H1 (cell line): ENCODE data around the gene SAAL1. TPM values are rescaled to one million over a fixed set of nuclear protein-coding genes. Genes with fewer than 3 reads are reported as not detected.

Experiments
- CTCF ChIA-PET: fragments of 300-600 bp; sonication (Branson Sonifier 250); formaldehyde crosslinking; loops from one replicate; lab custom pipeline; 2021; ENCODE audit not compliant: partially characterized antibody; lab: Charles Lee
- POLR2A ChIA-PET: fragments of 300-600 bp; sonication (Branson Sonifier 250); formaldehyde crosslinking; loops from one replicate; lab custom pipeline; 2021; ENCODE audit warnings: inconsistent platforms; ENCODE audit not compliant: partially characterized antibody; lab: Charles Lee
- DNase-seq, 2 experiments: peaks; one replicate each; pipeline versions ENCODE4 v3.0.0 to v3.0.0-alpha.2; 2010 to 2022; ENCODE audit warnings: low spot score in 2 of 2, low read depth in 1 of 2, mixed read lengths in 1 of 2
- FAIRE-seq: peaks from 2 replicates; lab custom pipeline; 2011; peaks lifted over from hg19 to GRCh38; lab: Jason Lieb, UNC
- H2AFZ ChIP-seq: 2 replicates; pipeline ENCODE4 v1.8.1; 2012; ENCODE audit warnings: low read length, inconsistent platforms
- H2AK5ac ChIP-seq: 2 replicates; pipeline ENCODE4 v1.6.1; 2013; ENCODE audit warnings: low read depth, low read length
- H2BK120ac ChIP-seq: replicated peaks from 2 replicates; pipeline ENCODE3; 2013; ENCODE audit warnings: low read depth, low read length, inconsistent platforms
- H2BK12ac ChIP-seq: 2 replicates; pipeline ENCODE4 v1.6.1; 2013; ENCODE audit warnings: low read depth, low read length
- H2BK15ac ChIP-seq: 2 replicates; pipeline ENCODE4 v1.6.1; 2013; ENCODE audit warnings: low read length
- H2BK20ac ChIP-seq: 2 replicates; pipeline ENCODE4 v1.6.1; 2013; ENCODE audit warnings: low read length
- H2BK5ac ChIP-seq: 2 replicates; pipeline ENCODE4 v1.6.1; 2013; ENCODE audit warnings: low read depth, low read length
- H3K14ac ChIP-seq: 2 replicates; pipeline ENCODE4 v1.6.1; 2013; ENCODE audit warnings: inconsistent platforms; ENCODE audit not compliant: insufficient read length
- H3K18ac ChIP-seq: 2 replicates; pipeline ENCODE4 v1.6.1; 2013; ENCODE audit warnings: low read length; ENCODE audit errors: extremely low read depth
- H3K23ac ChIP-seq: 2 replicates; pipeline ENCODE4 v1.6.1; 2013; ENCODE audit warnings: inconsistent platforms; ENCODE audit not compliant: insufficient read length
- H3K23me2 ChIP-seq: 2 replicates; pipeline ENCODE4 v1.6.1; 2013; ENCODE audit warnings: low read depth, low read length
- H3K27ac ChIP-seq: 2 replicates; pipeline ENCODE4 v1.6.1; 2011; ENCODE audit warnings: low read depth, low read length, inconsistent platforms
- H3K27me3 ChIP-seq, 4 experiments: replicated peaks in 1 of 4; 1 replicate in 1 of 4; 2 replicates in 3 of 4; pipeline versions ENCODE4 v1.6.1 to v1.8.1; 2011 to 2013; ENCODE audit warnings: low read length in 3 of 4, mild to moderate bottlenecking in 3 of 4, inconsistent platforms in 2 of 4, mixed read lengths in 2 of 4, moderate library complexity in 1 of 4; ENCODE audit not compliant: control insufficient read depth in 3 of 4, insufficient read depth in 3 of 4; ENCODE audit errors: extremely low read depth in 1 of 4
- H3K36me3 ChIP-seq, 4 experiments: 2 replicates each; pipeline versions ENCODE4 v1.6.1 to v1.8.1; 2011 to 2013; ENCODE audit warnings: mild to moderate bottlenecking in 4 of 4, low read length in 3 of 4, moderate library complexity in 2 of 4, control low read depth in 1 of 4, inconsistent platforms in 1 of 4; ENCODE audit not compliant: insufficient read depth in 4 of 4, control insufficient read depth in 2 of 4
- H3K4ac ChIP-seq: replicated peaks from 2 replicates; pipeline ENCODE3; 2013; ENCODE audit warnings: low read length, low read depth, mixed read lengths, inconsistent platforms; ENCODE audit not compliant: insufficient read length
- H3K4me1 ChIP-seq, 4 experiments: replicated peaks in 1 of 4; 1 replicate in 1 of 4; 2 replicates in 3 of 4; pipeline versions ENCODE4 v1.6.1 to v1.8.1; 2011 to 2013; ENCODE audit warnings: low read length in 3 of 4, inconsistent platforms in 2 of 4, mixed read lengths in 1 of 4; ENCODE audit not compliant: insufficient read depth in 4 of 4, control insufficient read depth in 3 of 4
- H3K4me2 ChIP-seq, 2 experiments: 2 replicates each; pipeline versions ENCODE4 v1.6.1 to v1.8.1; 2011 to 2013; ENCODE audit warnings: low read depth in 2 of 2, low read length in 2 of 2, control low read depth in 1 of 2, inconsistent platforms in 1 of 2, mild to moderate bottlenecking in 1 of 2; ENCODE audit not compliant: insufficient read depth in 1 of 2
- H3K4me3 ChIP-seq, 4 experiments: fragments of 200-600, 300-600 bp in 1 of 4; sonication (generic), shearing (Covaris generic), sonication (Bioruptor Twin) in 1 of 4; 2 replicates each; pipeline versions ENCODE4 v1.5.1 to v1.8.1; 2011 to 2016; ENCODE audit warnings: low read length in 4 of 4, low read depth in 3 of 4, control low read depth in 2 of 4, inconsistent platforms in 2 of 4, mild to moderate bottlenecking in 2 of 4, mixed read lengths in 1 of 4, moderate library complexity in 1 of 4; ENCODE audit not compliant: insufficient read depth in 2 of 4; ENCODE audit errors: extremely low read depth in 1 of 4
- H3K56ac ChIP-seq: replicated peaks from 2 replicates; pipeline ENCODE3; 2013; ENCODE audit warnings: low read depth, mild to moderate bottlenecking, mixed read lengths, low read length, inconsistent platforms; ENCODE audit not compliant: insufficient read length
- H3K79me1 ChIP-seq: 2 replicates; pipeline ENCODE4 v1.6.1; 2013; ENCODE audit warnings: low read depth, low read length, control low read depth
- H3K79me2 ChIP-seq, 2 experiments: 2 replicates each; pipeline versions ENCODE4 v1.6.1 to v1.8.1; 2012 to 2013; ENCODE audit warnings: low read length in 2 of 2, mild to moderate bottlenecking in 2 of 2, inconsistent platforms in 1 of 2; ENCODE audit not compliant: insufficient read depth in 2 of 2, control insufficient read depth in 1 of 2
- H3K9ac ChIP-seq, 4 experiments: replicated peaks in 1 of 4; 1 replicate in 1 of 4; 2 replicates in 3 of 4; pipeline versions ENCODE4 v1.6.1 to v1.8.1; 2011 to 2013; ENCODE audit warnings: low read depth in 3 of 4, low read length in 3 of 4, control low read depth in 2 of 4, mild to moderate bottlenecking in 2 of 4, moderate library complexity in 2 of 4, inconsistent platforms in 1 of 4; ENCODE audit errors: extremely low read depth in 1 of 4
- H3K9me3 ChIP-seq, 2 experiments: 2 replicates each; pipeline versions ENCODE4 v1.6.1 to v1.8.1; 2012 to 2013; ENCODE audit warnings: mild to moderate bottlenecking in 2 of 2, moderate library complexity in 2 of 2, control low read depth in 1 of 2, inconsistent platforms in 1 of 2, low read depth in 1 of 2, low read length in 1 of 2, mixed read lengths in 1 of 2; ENCODE audit not compliant: insufficient read depth in 2 of 2
- H4K20me1 ChIP-seq, 2 experiments: replicated peaks in 1 of 2; 2 replicates each; pipeline versions ENCODE3 to v1.8.1; 2011 to 2013; ENCODE audit warnings: inconsistent platforms in 2 of 2, low read length in 2 of 2, mild to moderate bottlenecking in 1 of 2; ENCODE audit not compliant: insufficient read depth in 2 of 2, control insufficient read depth in 1 of 2
- H4K5ac ChIP-seq: 2 replicates; pipeline ENCODE4 v1.6.1; 2013; ENCODE audit warnings: low read length, low read depth, mixed read lengths, inconsistent platforms; ENCODE audit not compliant: insufficient read length
- H4K8ac ChIP-seq: 2 replicates; pipeline ENCODE4 v1.8.0; 2013; ENCODE audit warnings: mild to moderate bottlenecking, moderate library complexity, low read length, inconsistent platforms; ENCODE audit not compliant: insufficient read depth; ENCODE audit errors: extremely low read depth
- H4K91ac ChIP-seq: replicated peaks from 2 replicates; pipeline ENCODE3; 2013; ENCODE audit warnings: low read length, mixed read lengths, inconsistent platforms; ENCODE audit not compliant: insufficient read length
- HDAC6 ChIP-seq: IDR thresholded peaks from one replicate; pipeline ENCODE4 v1.7.1; 2012; ENCODE audit warnings: low read depth, mild to moderate bottlenecking, inconsistent platforms, low read length, moderate library complexity
- TEAD4 ChIP-seq: IDR thresholded peaks from 2 replicates; pipeline ENCODE4 v1.6.1; 2012; ENCODE audit warnings: low read depth, low read length, inconsistent platforms, mixed read lengths
- WGBS, 2 experiments: shearing (Covaris generic) in 1 of 2; methylation state at CpG; one replicate each; pipeline versions ENCODE4 v1.1.6 to v1.1.7; 2013 to 2015; ENCODE audit warnings: low lambda C conversion rate in 2 of 2, mixed read lengths in 2 of 2, inconsistent platforms in 1 of 2, low coverage in 1 of 2, missing lambda C conversion rate in 1 of 2; ENCODE audit not compliant: insufficient replicate concordance in 2 of 2, insufficient coverage in 1 of 2, insufficient read length in 1 of 2; ENCODE audit errors: extremely low coverage in 1 of 2, missing lambda C conversion rate in 1 of 2; 5-methylcytosine and 5-hydroxymethylcytosine counted together
- polyA plus RNA-seq, 7 experiments: library from polyadenylated mRNA; depleted of rRNA in 3 of 7; stranded (reverse) in 5 of 7; unstranded in 2 of 7; fragments of >200 nt in 5 of 7; fragments of 200-250 nt in 2 of 7; gene quantifications; 1 replicate in 5 of 7; 2 replicates in 1 of 7; 4 replicates in 1 of 7; pipeline versions ENCODE4 v1.2.1 to v1.2.3, GENCODE V29; 2011 to 2013; ENCODE audit warnings: missing spikeins in 2 of 7, mixed read lengths in 2 of 7
- total RNA-seq: library from RNA; stranded (reverse); fragmentation: NEBNext Ultra II Directional; extraction: Animal tissue kit (Norgen Biotek cat#: 25700); gene quantifications from 2 replicates; pipeline ENCODE4 v1.2.1, GENCODE V29; 2021

SAAL1 gene
- total and polyA plus RNA-seq, 2 of the 8 experiments (the other 6 are each of a cell fraction or from before 2014, with no cell fraction given): 26.4 to 46.6 TPM

DNA sequence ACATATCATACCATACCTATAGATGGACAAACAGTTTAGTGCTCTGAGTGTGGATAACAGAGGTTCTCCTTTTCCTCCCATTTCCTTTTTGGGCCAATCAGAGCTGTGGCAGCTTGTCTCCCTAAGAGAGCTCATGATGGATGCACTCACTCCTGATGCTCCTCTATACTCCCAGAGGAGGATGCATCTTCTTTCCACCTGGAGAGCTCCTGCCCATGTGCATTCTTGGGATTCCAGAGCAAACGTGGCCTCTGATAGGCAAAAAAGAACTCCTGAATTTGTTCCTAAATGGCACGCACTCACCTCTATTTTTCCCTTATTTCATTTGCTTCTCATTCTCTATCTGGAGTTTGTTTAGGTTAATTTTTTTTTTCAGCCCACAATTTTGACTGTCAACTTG is 29.4 kb upstream of the SAAL1 start:
- no peak overlapping the region for H2BK5ac ChIP-seq
- no peak overlapping the region for H3K56ac ChIP-seq
- POLR2A ChIA-PET: no interaction called here
- H3K9me3 ChIP-seq: peaks cover 0 to 3% of the 10 kb centered on the region in 2 experiments; a peak in 1 of 4 replicates
- peaks cover 0 to 9% (median 0%) of the 10 kb centered on the region in 4 experiments; a peak in 1 of 7 replicates for H3K4me1 ChIP-seq
- 50% methylated on average over 2 of the region's 2 CpGs; no CpG with 5 or more reads in 1 of the 2 experiments for WGBS, 2 experiments
- H4K20me1 ChIP-seq: no peaks in the 10 kb centered on the region
- H4K8ac ChIP-seq: no peak overlapping the region
- H3K4ac ChIP-seq: no peak overlapping the region
- FAIRE-seq: no peak
- no peak overlapping the region for H3K27ac ChIP-seq
- CTCF ChIA-PET: interaction anchor here (0.7 to 0.8 kb wide), 3 partner anchors 10 to 1952 kb away, joined by 3 to 4 read pairs (median 3); no protein-coding TSS in a partner anchor
- H2BK120ac ChIP-seq: no peak overlapping the region
- H3K79me2 ChIP-seq: no peaks in the 10 kb centered on the region
- H3K79me1 ChIP-seq: no peaks in the 10 kb centered on the region
- H3K14ac ChIP-seq: no peak overlapping the region
- DNase-seq: no peak
- H3K18ac ChIP-seq: no peak overlapping the region
- H4K91ac ChIP-seq: no peak overlapping the region
- no peak overlapping the region for H3K4me3 ChIP-seq
- TF ChIP-seq HDAC6: no peak
- TF ChIP-seq TEAD4: peak; percentile 86
- H2BK20ac ChIP-seq: no peak overlapping the region
- no peaks in the 10 kb centered on the region for H3K27me3 ChIP-seq
- no peak overlapping the region for H3K4me2 ChIP-seq
- H2BK15ac ChIP-seq: no peak overlapping the region
- H2BK12ac ChIP-seq: no peak overlapping the region
- no peak overlapping the region for H3K9ac ChIP-seq
- H4K5ac ChIP-seq: no peak overlapping the region
- H3K36me3 ChIP-seq: no peaks in the 10 kb centered on the region
- no peaks in the 10 kb centered on the region for H3K23me2 ChIP-seq
- H2AFZ ChIP-seq: no peak overlapping the region
- H3K23ac ChIP-seq: no peak overlapping the region
- H2AK5ac ChIP-seq: no peak overlapping the region
